HUES6 (cell line): ENCODE results near the gene KRTAP8-1.

Experiments used
- H3K27ac ChIP-seq: 2 replicates; pipeline ENCODE4 v1.7.0; 2013; ENCODE audit warnings: low read depth, mild to moderate bottlenecking, low read length, inconsistent platforms
- H3K27me3 ChIP-seq: 2 replicates; pipeline ENCODE4 v1.6.1; 2013; ENCODE audit warnings: low read length; ENCODE audit not compliant: control insufficient read depth, insufficient read depth
- H3K36me3 ChIP-seq: 2 replicates; pipeline ENCODE4 v1.6.1; 2013; ENCODE audit warnings: low read length; ENCODE audit not compliant: control insufficient read depth, insufficient read depth
- H3K4me1 ChIP-seq: 2 replicates; pipeline ENCODE4 v1.6.1; 2013; ENCODE audit warnings: low read length; ENCODE audit not compliant: control insufficient read depth, insufficient read depth
- H3K4me3 ChIP-seq: 2 replicates; pipeline ENCODE4 v1.5.1; 2013; ENCODE audit warnings: low read depth, low read length
- H3K9ac ChIP-seq: one replicate; pipeline ENCODE4 v1.6.1; 2013; ENCODE audit warnings: mild to moderate bottlenecking, low read length
- H3K9me3 ChIP-seq: 2 replicates; pipeline ENCODE4 v1.6.1; 2013; ENCODE audit warnings: low read depth, low read length; ENCODE audit not compliant: control insufficient read depth, insufficient read depth

The KRTAP8-1 gene

DNA sequence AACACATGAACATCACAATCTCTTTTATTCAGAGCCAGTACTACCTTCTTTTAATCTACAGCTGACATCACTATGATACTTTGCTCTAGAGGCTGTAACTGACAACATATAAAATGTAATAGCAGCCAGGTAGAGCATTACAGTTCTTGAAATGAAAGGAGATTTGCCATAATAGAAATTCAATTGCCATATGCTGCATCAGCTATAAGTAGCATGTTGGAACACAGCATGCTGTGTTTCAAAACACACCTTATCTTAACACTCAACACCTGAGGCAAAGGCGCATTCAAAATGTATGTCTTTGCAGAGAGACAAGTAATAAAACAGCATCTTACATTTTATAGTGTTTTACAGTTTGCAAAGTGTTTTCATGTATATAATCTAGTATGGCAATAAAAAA is 33.8 kb downstream of the KRTAP8-1 start:
- Histone ChIP-seq H3K9ac (no peak overlapping the region), H3K4me1 (no peaks in the 10 kb centered on the region), H3K4me3 (no peak overlapping the region), H3K36me3 (no peaks in the 10 kb centered on the region), H3K27ac (no peak overlapping the region), H3K27me3 (no peaks in the 10 kb centered on the region), H3K9me3 (0 out of 2 replicates have a peak, but pooled peaks cover 4% of the 10 kb centered on the region)

DNA sequence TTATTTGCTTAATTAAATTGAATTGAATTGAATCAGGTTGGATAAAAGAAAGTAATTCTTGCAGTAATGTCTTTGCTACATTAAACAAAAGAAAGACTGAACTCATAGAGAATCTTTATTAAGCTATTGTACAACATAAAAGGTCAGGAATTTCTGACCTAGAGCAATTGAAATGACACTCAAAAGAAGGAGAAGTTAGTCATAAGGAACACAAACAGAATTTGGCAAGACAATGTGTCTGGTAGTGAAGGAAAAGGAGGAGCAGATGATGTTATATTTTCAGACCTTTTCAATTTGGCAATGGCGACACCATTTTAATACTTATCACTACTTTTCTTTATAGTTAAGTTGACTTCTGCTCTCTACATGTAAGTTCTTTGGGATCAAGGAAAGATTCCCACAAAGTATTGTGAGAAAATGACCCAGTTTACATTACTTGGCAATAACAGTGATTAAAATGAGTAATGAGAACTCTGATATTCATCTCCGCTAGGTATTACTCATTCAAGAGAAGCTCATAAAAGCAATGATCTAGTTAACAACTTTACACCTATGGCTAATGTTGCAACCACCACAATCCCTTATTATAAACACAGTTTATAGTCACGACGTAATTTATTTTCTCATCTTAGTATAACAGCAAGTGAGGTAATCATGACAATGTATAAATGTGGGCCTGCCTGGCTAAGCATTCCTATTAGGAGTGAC is 43.2 kb downstream of the KRTAP8-1 start:
- H3K9me3 ChIP-seq: 0 out of 2 replicates have a peak, but pooled peaks cover under 1% of the 10 kb centered on the region
- no peaks in the 10 kb centered on the region for H3K4me1 ChIP-seq
- no peaks in the 10 kb centered on the region for H3K27me3 ChIP-seq

More for the DNA sequence above, 43.2 kb downstream of the KRTAP8-1 start:
- H3K27ac ChIP-seq: no peak overlapping the region
- no peaks in the 10 kb centered on the region for H3K36me3 ChIP-seq
- H3K4me3 ChIP-seq: no peak overlapping the region
- no peak overlapping the region for H3K9ac ChIP-seq
